ENCODE data around the gene ABCC2. TPM values are rescaled to one million over a fixed set of nuclear protein-coding genes. Genes with fewer than 3 reads are reported as not detected.
"Not testable (repeated sequence)": the region's sequence is repeated elsewhere in the genome, so short reads cannot be mapped to it uniquely, and the experiment has no call there.

Gene ABCC2
- total RNA-seq, 1 donor, result 1.4 TPM

DNA sequence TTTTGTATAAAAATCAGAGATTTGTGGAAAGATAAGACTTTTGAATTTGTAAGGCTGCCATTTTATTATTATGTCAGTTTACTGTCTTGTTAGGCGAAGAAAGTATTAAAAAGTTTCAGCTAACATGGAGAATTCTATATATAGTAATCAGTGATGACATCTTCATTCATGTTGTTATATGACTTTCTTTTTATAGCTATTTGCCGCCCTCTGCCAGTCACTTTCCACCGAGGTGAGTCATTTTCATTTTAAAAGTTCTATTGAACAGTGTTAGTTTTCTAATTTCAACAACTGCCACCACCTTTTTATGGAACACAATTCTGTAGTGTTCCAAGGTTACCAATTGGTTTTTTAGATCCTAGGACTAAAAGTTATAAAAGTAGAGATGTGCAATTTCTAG, 38.6 kb upstream of the ABCC2 start:
- TF ChIP-seq, protein P1, sequence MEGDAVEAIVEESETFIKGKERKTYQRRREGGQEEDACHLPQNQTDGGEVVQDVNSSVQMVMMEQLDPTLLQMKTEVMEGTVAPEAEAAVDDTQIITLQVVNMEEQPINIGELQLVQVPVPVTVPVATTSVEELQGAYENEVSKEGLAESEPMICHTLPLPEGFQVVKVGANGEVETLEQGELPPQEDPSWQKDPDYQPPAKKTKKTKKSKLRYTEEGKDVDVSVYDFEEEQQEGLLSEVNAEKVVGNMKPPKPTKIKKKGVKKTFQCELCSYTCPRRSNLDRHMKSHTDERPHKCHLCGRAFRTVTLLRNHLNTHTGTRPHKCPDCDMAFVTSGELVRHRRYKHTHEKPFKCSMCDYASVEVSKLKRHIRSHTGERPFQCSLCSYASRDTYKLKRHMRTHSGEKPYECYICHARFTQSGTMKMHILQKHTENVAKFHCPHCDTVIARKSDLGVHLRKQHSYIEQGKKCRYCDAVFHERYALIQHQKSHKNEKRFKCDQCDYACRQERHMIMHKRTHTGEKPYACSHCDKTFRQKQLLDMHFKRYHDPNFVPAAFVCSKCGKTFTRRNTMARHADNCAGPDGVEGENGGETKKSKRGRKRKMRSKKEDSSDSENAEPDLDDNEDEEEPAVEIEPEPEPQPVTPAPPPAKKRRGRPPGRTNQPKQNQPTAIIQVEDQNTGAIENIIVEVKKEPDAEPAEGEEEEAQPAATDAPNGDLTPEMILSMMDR (IDR thresholded peaks at IDR 0.05; ENCODE audit: insufficient read depth, low read length), result no peak
- DNase-seq (ENCODE audit: low read depth), result no peak
- no peak overlapping the region for H3K4me3 ChIP-seq (ENCODE audit: low read depth, low read length)

DNA sequence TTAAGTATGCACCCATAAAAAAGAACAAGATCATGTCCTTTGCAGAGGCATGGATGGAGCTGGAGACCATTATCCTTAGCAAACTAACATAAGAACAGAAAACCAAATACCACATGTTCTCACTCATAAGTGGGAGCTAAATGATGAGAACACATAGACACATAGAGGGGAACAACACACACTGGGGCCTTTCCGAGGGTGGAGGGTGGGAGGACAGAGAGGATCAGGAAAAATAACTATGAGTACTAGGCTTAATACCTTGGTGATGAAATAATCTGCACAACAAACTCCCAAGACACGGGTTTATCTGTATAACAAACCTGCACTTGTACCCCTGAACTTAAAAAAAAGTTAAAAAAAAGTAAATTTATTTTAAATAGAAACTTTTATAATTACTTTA, 36.3 kb upstream of the ABCC2 start:
- not testable (repeated sequence) for DNase-seq (ENCODE audit: low read depth); H3K4me3 ChIP-seq (ENCODE audit: low read depth, low read length)

DNA sequence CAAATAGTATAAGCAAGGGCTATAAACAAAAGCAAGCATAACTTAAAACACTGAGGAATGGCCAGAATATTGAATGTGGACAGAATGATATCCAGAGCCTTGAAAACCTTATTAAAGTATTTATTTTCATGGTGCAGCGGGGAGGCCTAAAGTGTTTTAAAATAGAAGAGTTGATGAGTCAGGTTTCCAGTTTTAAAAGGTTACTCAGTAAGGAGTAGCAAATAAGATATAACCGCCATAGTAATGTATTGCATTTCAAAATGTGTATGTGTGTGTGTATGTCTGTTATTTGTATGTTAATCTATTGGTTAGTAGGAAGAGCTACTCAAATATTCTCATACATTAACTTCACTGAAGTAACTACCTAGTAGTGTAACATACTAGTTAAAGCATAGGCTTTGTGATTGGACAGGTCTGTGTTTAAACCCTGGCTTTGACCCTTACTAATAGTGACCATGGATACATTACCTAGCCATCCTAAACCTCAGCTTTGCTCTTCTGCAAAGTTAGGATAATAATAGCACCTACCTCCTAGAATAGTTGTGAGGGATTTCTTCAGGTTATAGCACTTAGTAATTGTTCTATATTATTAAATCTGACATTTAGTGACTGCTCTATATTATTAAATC, 33.5 kb upstream of the ABCC2 start:
- no peak for DNase-seq (ENCODE audit: low read depth)
- TF ChIP-seq, protein P1 (IDR thresholded peaks at IDR 0.05; ENCODE audit: insufficient read depth, low read length), result no peak
- H3K4me3 ChIP-seq (ENCODE audit: low read depth, low read length), result no peak overlapping the region

DNA sequence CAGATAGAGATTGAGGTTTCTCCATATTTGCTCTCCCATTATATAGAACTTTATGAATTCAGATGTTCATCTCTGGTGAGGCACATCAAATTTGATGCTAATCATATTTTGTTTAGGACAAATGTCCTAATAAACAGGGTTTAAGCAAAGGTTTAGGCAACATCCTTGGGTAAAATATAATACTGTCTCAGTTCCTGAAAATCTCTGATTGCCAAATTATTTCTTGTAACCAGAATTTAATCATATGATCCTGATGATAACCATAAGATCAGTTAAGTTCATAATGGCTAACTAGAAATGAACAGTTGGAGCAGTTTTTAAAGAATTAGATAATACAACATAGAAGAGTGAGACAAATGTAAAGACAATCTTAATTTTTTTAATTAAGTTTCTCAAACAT, 31.8 kb upstream of the ABCC2 start:
- TF ChIP-seq, protein P1 (IDR thresholded peaks at IDR 0.05; ENCODE audit: insufficient read depth, low read length), result no peak
- H3K4me3 ChIP-seq (ENCODE audit: low read depth, low read length), result no peak overlapping the region
- DNase-seq (ENCODE audit: low read depth), result no peak

DNA sequence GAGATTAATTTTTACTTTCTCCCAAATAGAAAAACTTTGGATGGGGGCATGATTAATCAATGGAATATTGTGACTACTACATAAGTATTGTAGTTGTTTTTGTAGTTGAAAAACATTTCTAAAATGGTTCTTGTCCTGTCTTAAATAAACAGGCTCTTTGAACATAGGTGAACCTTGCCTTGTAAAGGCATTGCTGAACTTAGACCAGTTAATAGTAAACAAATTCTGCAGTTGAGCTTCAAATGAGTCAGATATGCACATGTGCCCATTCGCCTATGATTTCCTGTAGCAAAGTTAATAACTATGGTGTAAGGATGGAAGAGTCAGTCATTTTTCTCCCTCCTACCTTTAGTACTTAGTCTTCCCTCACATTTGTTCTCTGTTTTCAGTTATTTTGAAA, 27.8 kb upstream of the ABCC2 start:
- no peak overlapping the region for H3K4me3 ChIP-seq (ENCODE audit: low read depth, low read length)
- TF ChIP-seq, protein P1 (IDR thresholded peaks at IDR 0.05; ENCODE audit: insufficient read depth, low read length), result no peak
- DNase-seq (ENCODE audit: low read depth), result no peak

DNA sequence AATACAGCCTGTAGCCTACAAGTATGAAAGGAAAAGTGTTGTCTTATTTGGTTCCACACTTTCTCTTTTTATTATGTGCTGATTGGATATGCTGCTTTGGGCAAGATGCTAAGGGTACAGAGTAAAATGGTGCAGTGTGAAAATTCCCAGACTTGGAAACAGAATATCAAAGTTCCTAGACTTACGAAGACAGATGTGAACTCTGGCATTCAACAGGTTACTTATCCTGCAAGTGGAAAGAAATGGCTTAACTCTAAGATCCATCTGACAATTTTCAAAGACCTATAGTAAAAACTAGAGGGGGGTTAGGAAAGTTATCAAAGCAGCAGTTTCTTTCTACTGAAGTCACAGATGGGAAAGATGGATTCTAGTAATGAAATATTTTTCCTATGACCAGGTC, 26.3 kb upstream of the ABCC2 start:
- no peak for DNase-seq (ENCODE audit: low read depth)
- H3K4me3 ChIP-seq (ENCODE audit: low read depth, low read length), result no peak overlapping the region
- TF ChIP-seq, protein P1 (IDR thresholded peaks at IDR 0.05; ENCODE audit: insufficient read depth, low read length), result no peak

DNA sequence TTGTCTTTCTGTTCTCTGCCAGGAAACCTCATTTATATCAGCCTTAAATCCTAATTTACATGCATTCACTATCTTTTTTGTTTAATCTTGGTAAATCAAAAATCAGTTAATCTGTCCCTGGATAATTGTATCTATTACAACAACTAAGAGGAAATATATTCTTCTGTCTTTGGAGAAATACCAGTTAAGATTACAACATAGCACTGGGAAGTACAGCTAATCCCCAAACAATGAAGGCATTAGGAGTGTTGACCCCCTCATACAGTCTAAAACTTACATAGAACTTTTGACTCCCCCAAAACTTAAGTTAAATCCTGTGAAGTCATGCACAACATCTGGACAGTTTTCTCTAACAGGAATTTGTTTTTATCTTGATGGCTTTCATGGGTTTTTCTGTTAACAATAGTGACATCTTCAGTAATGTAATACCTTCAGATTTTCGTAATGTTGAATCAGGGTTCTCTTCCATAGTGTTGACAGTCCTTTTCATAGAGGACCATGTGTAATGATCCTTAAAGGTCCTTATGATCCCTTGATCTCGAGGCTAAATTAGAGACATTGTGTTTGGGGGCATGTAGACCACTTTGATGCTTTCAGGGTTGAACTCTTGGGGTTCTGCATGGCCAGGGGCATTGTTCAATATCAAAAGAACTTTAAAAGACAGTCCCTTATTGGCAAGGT, 24.1 kb upstream of the ABCC2 start:
- no peak overlapping the region for H3K4me3 ChIP-seq (ENCODE audit: low read depth, low read length)
- TF ChIP-seq, protein P1 (IDR thresholded peaks at IDR 0.05; ENCODE audit: insufficient read depth, low read length), result no peak
- DNase-seq (ENCODE audit: low read depth), result peak; percentile 79

Data from fibroblast of the aortic adventitia (primary cell).